ENCODE data around the gene KLF18.
"Not testable (repeated sequence)": the region's sequence is repeated elsewhere in the genome, so short reads cannot be mapped to it uniquely, and the experiment has no call there.

KLF18 gene

GRCh38 chr1:44119525-44119924, 21.9 kb downstream of the KLF18 start:
- DNase-seq = no peak

GRCh38 chr1:44118682-44119081, 22.7 kb downstream of the KLF18 start, which contains the start of gene KLF17:
Gene KLF17 (plus strand): TSS chr1:44118821. CDS start chr1:44118908, 87 bp downstream.
- DNase-seq = no peak

- not testable (repeated sequence) for DNase-seq
Observed at GRCh38 chr1:44117272-44117671, 24.2 kb downstream of the KLF18 start.

GRCh38 chr1:44114098-44114497, 27.3 kb downstream of the KLF18 start:
- DNase-seq = no peak

- no peak for DNase-seq
Observed at GRCh38 chr1:44113095-44113609, 28.3 kb downstream of the KLF18 start.

GRCh38 chr1:44112486-44112885, 28.9 kb downstream of the KLF18 start:
- DNase-seq = no peak

GRCh38 chr1:44111861-44112260, 29.6 kb downstream of the KLF18 start:
- no peak for DNase-seq

GRCh38 chr1:44110916-44111315, 30.5 kb downstream of the KLF18 start:
- no peak for DNase-seq

- DNase-seq = no peak
Observed at GRCh38 chr1:44108971-44109370, 32.5 kb downstream of the KLF18 start.

- DNase-seq = no peak
Observed at GRCh38 chr1:44108241-44108640, 33.2 kb downstream of the KLF18 start.

- no peak for DNase-seq
Observed at GRCh38 chr1:44105810-44106209, 35.6 kb downstream of the KLF18 start.

- no peak for DNase-seq
Observed at GRCh38 chr1:44103270-44104131, 37.9 kb downstream of the KLF18 start.

GRCh38 chr1:44101328-44101727, 40.1 kb downstream of the KLF18 start:
- no peak for DNase-seq

GRCh38 chr1:44100183-44100868, 41.1 kb downstream of the KLF18 start:
- no peak for DNase-seq

- DNase-seq = no peak
Observed at GRCh38 chr1:44094047-44094446, 47.4 kb downstream of the KLF18 start.

- no peak for DNase-seq
Observed at GRCh38 chr1:44090429-44091252, 50.8 kb downstream of the KLF18 start.

- DNase-seq = no peak
Observed at GRCh38 chr1:44089371-44090048, 51.9 kb downstream of the KLF18 start.
